NB4 (cell line): ENCODE data around the gene TCF7L2.

Experiments
- MYC ChIP-seq: IDR thresholded peaks from 2 replicates; pipeline ENCODE4 v1.6.1; 2011; ENCODE audit warnings: low read depth, low read length
- POLR2A ChIP-seq: IDR thresholded peaks from 2 replicates; pipeline ENCODE4 v1.6.1; 2011; ENCODE audit warnings: mild to moderate bottlenecking; ENCODE audit not compliant: insufficient read length; ENCODE audit errors: extremely low read depth
- TF ChIP-seq, protein P1 (sequence below): IDR thresholded peaks from one replicate; pipeline ENCODE4 v1.5.1; 2012; ENCODE audit warnings: low read depth, low read length

GRCh38 chr10:113056441-113057021, 106.5 kb downstream of the TCF7L2 start:
- TF ChIP-seq, protein P1, sequence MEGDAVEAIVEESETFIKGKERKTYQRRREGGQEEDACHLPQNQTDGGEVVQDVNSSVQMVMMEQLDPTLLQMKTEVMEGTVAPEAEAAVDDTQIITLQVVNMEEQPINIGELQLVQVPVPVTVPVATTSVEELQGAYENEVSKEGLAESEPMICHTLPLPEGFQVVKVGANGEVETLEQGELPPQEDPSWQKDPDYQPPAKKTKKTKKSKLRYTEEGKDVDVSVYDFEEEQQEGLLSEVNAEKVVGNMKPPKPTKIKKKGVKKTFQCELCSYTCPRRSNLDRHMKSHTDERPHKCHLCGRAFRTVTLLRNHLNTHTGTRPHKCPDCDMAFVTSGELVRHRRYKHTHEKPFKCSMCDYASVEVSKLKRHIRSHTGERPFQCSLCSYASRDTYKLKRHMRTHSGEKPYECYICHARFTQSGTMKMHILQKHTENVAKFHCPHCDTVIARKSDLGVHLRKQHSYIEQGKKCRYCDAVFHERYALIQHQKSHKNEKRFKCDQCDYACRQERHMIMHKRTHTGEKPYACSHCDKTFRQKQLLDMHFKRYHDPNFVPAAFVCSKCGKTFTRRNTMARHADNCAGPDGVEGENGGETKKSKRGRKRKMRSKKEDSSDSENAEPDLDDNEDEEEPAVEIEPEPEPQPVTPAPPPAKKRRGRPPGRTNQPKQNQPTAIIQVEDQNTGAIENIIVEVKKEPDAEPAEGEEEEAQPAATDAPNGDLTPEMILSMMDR, result no peak
- no peak for TF ChIP-seq POLR2A
- no peak for TF ChIP-seq MYC
